GM06990 (cell line): Measurements from ENCODE around the gene PRKCE.

Source experiments
- DNase-seq: peaks from one replicate; pipeline ENCODE4 v3.0.0-alpha.2; 2011; ENCODE audit not compliant: insufficient read length; ENCODE audit errors: extremely low read depth
- H3K27me3 ChIP-seq: replicated peaks from 2 replicates; pipeline ENCODE4 v1.6.0; 2011; ENCODE audit warnings: low read length; ENCODE audit not compliant: control insufficient read depth, insufficient read depth
- H3K36me3 ChIP-seq: 2 replicates; pipeline ENCODE4 v1.5.1; 2011; ENCODE audit warnings: low read length; ENCODE audit not compliant: control insufficient read depth, insufficient read depth
- H3K4me3 ChIP-seq: replicated peaks from 2 replicates; pipeline ENCODE4 v1.5.1; 2011; ENCODE audit warnings: low read depth, mild to moderate bottlenecking, control low read depth, low read length
- CTCF ChIP-seq: IDR thresholded peaks from 2 replicates; pipeline ENCODE4 v1.5.1; 2011; ENCODE audit warnings: low read length, control low read depth, mild to moderate bottlenecking, inconsistent platforms; ENCODE audit not compliant: insufficient read depth, poor library complexity, severe bottlenecking

The PRKCE gene

GRCh38 chr2:45963816-45964215, 312.3 kb downstream of the PRKCE start:
- H3K36me3 ChIP-seq = no peaks in the 10 kb centered on the region
- no peak for DNase-seq
- no peaks in the 10 kb centered on the region; the same call in 1 of the 2 replicates for H3K27me3 ChIP-seq
- no peak for TF ChIP-seq CTCF
- no peak overlapping the region for H3K4me3 ChIP-seq

- DNase-seq = no peak
- Histone ChIP-seq H3K4me3 (no peak overlapping the region), H3K27me3 (no peaks in the 10 kb centered on the region; the same call in 1 of the 2 replicates), H3K36me3 (no peaks in the 10 kb centered on the region)
- no peak for TF ChIP-seq CTCF
Observed at GRCh38 chr2:45964223-45964841, 312.9 kb downstream of the PRKCE start.

GRCh38 chr2:45964906-45965305, 313.4 kb downstream of the PRKCE start:
- H3K27me3 ChIP-seq = no peaks in the 10 kb centered on the region; the same call in 1 of the 2 replicates
- no peak for TF ChIP-seq CTCF
- no peak for DNase-seq
- H3K36me3 ChIP-seq = no peaks in the 10 kb centered on the region
- no peak overlapping the region for H3K4me3 ChIP-seq

- H3K27me3 ChIP-seq = no peaks in the 10 kb centered on the region; the same call in 1 of the 2 replicates
- no peaks in the 10 kb centered on the region for H3K36me3 ChIP-seq
- no peak overlapping the region for H3K4me3 ChIP-seq
- TF ChIP-seq CTCF = no peak
- no peak for DNase-seq
Observed at GRCh38 chr2:45965871-45966498, 314.5 kb downstream of the PRKCE start.

- Histone ChIP-seq H3K27me3 (no peaks in the 10 kb centered on the region), H3K4me3 (no peak overlapping the region), H3K36me3 (no peaks in the 10 kb centered on the region)
- no peak for DNase-seq
- TF ChIP-seq CTCF = no peak
Observed at GRCh38 chr2:45968946-45969584, 317.6 kb downstream of the PRKCE start.
